Hepatocyte (in vitro differentiated cells): ENCODE measurements around the gene BABAM1.

Source experiments
- CTCF ChIP-seq: fragments of 200-600 bp; sonication (generic); IDR thresholded peaks from 2 replicates; pipeline ENCODE4 v1.5.1; 2016; ENCODE audit warnings: antibody characterized with exemption, mild to moderate bottlenecking; ENCODE audit not compliant: poor library complexity
- EZH2 ChIP-seq: fragments of 200-600 bp; sonication (generic); IDR thresholded peaks from 2 replicates; pipeline ENCODE4 v1.6.1; 2016; ENCODE audit warnings: antibody characterized with exemption, mild to moderate bottlenecking, borderline replicate concordance
- EZH2phosphoT487 ChIP-seq: fragments of 200-600 bp; sonication (generic); IDR thresholded peaks from one replicate; pipeline ENCODE4 v1.6.1; 2018; ENCODE audit warnings: antibody characterized with exemption, mild to moderate bottlenecking, low read depth, moderate library complexity; ENCODE audit not compliant: unreplicated experiment, severe bottlenecking

GRCh38 chr19:17294051-17294891 is 27.0 kb downstream of the BABAM1 start:
- TF ChIP-seq CTCF (no peak), EZH2phosphoT487 (no peak), EZH2 (no peak)
